OCI-LY1 (cell line): ENCODE results near the gene PKIB.

Experiments used
- EZH2 ChIP-seq: fragments of 200-600 bp; sonication (generic), shearing (Covaris generic); IDR thresholded peaks from 2 replicates; pipeline ENCODE4 v1.8.0; 2017; ENCODE audit warnings: borderline replicate concordance, mixed run types, mild to moderate bottlenecking, antibody characterized with exemption, low read length, moderate library complexity, mixed read lengths
- TF ChIP-seq, protein P1 (sequence below): fragments of 200-600 bp; sonication (generic), shearing (Covaris generic); IDR thresholded peaks from 2 replicates; pipeline ENCODE4 v1.5.1; 2017; ENCODE audit warnings: mild to moderate bottlenecking, antibody characterized with exemption, low read length, moderate library complexity, mixed read lengths

DNA sequence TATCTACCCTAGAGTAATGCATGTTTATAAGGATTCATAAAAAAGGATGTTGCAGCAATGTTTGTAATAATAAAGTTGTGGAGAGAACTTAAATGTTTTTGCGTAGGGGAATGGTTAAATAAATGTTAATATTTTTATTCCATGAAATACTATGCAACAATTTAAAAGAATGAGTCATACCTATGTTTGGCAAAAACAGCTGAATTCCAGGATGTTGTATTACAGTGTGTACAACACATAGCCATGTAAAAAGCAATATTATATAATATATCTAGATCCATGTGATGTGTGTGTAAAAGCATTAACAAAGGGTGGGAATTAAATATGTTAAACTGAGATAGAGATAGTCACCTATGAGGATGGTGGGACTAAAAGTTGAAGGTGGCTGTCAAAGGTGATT is 21.1 kb upstream of the PKIB start:
- no peak for TF ChIP-seq EZH2
- TF ChIP-seq, protein P1, sequence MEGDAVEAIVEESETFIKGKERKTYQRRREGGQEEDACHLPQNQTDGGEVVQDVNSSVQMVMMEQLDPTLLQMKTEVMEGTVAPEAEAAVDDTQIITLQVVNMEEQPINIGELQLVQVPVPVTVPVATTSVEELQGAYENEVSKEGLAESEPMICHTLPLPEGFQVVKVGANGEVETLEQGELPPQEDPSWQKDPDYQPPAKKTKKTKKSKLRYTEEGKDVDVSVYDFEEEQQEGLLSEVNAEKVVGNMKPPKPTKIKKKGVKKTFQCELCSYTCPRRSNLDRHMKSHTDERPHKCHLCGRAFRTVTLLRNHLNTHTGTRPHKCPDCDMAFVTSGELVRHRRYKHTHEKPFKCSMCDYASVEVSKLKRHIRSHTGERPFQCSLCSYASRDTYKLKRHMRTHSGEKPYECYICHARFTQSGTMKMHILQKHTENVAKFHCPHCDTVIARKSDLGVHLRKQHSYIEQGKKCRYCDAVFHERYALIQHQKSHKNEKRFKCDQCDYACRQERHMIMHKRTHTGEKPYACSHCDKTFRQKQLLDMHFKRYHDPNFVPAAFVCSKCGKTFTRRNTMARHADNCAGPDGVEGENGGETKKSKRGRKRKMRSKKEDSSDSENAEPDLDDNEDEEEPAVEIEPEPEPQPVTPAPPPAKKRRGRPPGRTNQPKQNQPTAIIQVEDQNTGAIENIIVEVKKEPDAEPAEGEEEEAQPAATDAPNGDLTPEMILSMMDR, result no peak
